ENCODE measurements around the gene SNTG2.

SNTG2 gene

DNA sequence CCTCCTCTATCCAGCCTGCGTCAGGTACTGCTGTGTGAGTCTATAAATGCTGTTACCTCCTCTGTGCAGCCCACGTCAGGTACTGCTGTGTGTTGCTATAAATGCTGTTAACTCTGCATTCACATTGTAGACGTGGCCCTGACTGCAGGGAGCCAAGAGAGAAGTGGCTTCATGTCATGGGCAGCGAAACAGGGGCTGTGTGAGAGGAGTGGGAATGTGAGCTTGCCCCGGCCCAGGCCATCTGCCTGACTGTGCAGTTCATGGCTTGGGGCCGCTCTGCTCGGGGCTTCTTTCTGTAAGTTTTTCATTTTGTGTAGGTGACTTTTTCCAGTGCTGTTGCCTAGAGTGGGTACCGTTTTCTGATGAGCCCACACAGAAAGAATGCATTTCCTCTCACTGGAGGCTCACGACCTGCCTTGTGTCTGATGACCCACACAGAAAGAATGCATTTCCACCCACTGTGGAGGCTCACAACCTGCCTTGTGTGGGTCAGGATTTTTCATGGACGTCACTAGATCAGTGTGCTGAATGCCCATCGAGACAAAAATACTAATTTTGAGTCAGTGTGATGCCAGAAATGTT lies 104.5 kb downstream of the SNTG2 start:
- TF ChIP-seq POLR2AphosphoS5 (IDR thresholded peaks at IDR 0.05; ENCODE audit: borderline replicate concordance, low read depth, low read length) (no peak), EZH2 (IDR thresholded peaks at IDR 0.05) (no peak), FOXP2 (optimal IDR thresholded peaks at IDR 0.05; ENCODE audit: control extremely low read depth, extremely low read length, insufficient read depth) (no peak)
- no peak overlapping the region for H3K27ac ChIP-seq
- no peak for DNase-seq (ENCODE audit: low read depth, low spot score)
- H3K36me3 ChIP-seq (ENCODE audit: insufficient read depth, low read length) = no peaks in the 10 kb centered on the region
- H3K9me3 ChIP-seq (ENCODE audit: low read depth, low read length) = no peaks in the 10 kb centered on the region
- H3K9ac ChIP-seq (ENCODE audit: insufficient read length) = no peak overlapping the region
- H3K4me3 ChIP-seq = no peak overlapping the region

DNA sequence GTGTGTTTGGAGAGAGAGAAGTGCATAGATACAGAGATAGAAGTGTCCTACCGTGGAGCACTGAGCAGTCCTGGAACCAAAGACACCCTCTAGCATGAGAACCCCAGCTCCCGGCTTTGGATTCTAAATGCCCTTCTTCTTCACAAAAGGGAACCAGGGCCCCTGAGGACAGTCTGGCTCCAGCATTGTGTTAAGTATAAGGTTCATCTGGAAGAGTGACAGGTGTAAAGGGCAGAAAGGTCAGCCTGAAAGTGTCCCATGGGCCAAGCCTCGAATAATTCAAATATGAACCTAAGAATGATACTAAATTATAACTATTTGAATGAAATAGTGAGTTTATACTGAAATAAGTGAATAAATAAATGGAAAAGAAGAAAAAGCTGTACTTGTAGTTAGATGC lies 109.7 kb downstream of the SNTG2 start:
- H3K4me3 ChIP-seq = no peak overlapping the region
- TF ChIP-seq POLR2AphosphoS5 (IDR thresholded peaks at IDR 0.05; ENCODE audit: borderline replicate concordance, low read depth, low read length) = no peak
- no peak for TF ChIP-seq EZH2 (IDR thresholded peaks at IDR 0.05)
- no peak for TF ChIP-seq FOXP2 (optimal IDR thresholded peaks at IDR 0.05; ENCODE audit: control extremely low read depth, extremely low read length, insufficient read depth)
- H3K27ac ChIP-seq = no peak overlapping the region
- H3K9ac ChIP-seq (ENCODE audit: insufficient read length) = no peak overlapping the region
- no peak for DNase-seq (ENCODE audit: low read depth, low spot score)
- no peaks in the 10 kb centered on the region for H3K36me3 ChIP-seq (ENCODE audit: insufficient read depth, low read length)
- H3K9me3 ChIP-seq (ENCODE audit: low read depth, low read length) = no peaks in the 10 kb centered on the region

- Histone ChIP-seq H3K9me3 (ENCODE audit: low read depth, low read length) (no peaks in the 10 kb centered on the region), H3K4me3 (no peak overlapping the region), H3K36me3 (ENCODE audit: insufficient read depth, low read length) (no peaks in the 10 kb centered on the region), H3K27ac (no peak overlapping the region), H3K9ac (ENCODE audit: insufficient read length) (no peak overlapping the region)
- DNase-seq (ENCODE audit: low read depth, low spot score) = no peak
- no peak for TF ChIP-seq POLR2AphosphoS5 (IDR thresholded peaks at IDR 0.05; ENCODE audit: borderline replicate concordance, low read depth, low read length)
- TF ChIP-seq FOXP2 (optimal IDR thresholded peaks at IDR 0.05; ENCODE audit: control extremely low read depth, extremely low read length, insufficient read depth) = no peak
- no peak for TF ChIP-seq EZH2 (IDR thresholded peaks at IDR 0.05)
Observed at GRCh38 chr2:1060987-1061386, 110.3 kb downstream of the SNTG2 start.

GRCh38 chr2:1068241-1068640 lies 117.6 kb downstream of the SNTG2 start:
- Histone ChIP-seq H3K36me3 (ENCODE audit: insufficient read depth, low read length) (no peaks in the 10 kb centered on the region), H3K9ac (ENCODE audit: insufficient read length) (no peak overlapping the region), H3K4me3 (no peak overlapping the region), H3K27ac (no peak overlapping the region), H3K9me3 (ENCODE audit: low read depth, low read length) (no peaks in the 10 kb centered on the region)
- no peak for DNase-seq (ENCODE audit: low read depth, low spot score)
- no peak for TF ChIP-seq POLR2AphosphoS5 (IDR thresholded peaks at IDR 0.05; ENCODE audit: borderline replicate concordance, low read depth, low read length)
- TF ChIP-seq EZH2 (IDR thresholded peaks at IDR 0.05) = no peak
- no peak for TF ChIP-seq FOXP2 (optimal IDR thresholded peaks at IDR 0.05; ENCODE audit: control extremely low read depth, extremely low read length, insufficient read depth)

DNA sequence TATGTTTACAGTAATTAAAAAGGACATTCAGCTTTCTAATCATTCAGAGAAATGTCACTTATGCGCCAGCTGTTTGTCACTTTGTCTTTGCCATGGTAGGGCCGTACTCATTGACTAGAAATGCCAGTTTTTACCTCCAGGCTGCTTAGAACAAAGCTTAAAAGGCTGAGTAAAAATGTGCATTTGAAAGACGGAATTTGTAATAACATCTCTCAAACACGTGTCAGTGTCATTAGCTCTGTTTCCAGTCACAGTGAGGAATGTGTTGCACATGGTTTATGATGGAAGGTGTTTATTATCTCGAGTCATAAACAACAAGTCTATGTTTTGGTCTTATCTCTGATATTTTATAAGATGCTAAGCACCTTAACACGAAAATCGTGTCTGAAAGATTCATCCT lies 118.2 kb downstream of the SNTG2 start:
- Histone ChIP-seq H3K9ac (ENCODE audit: insufficient read length) (no peak overlapping the region), H3K4me3 (no peak overlapping the region), H3K9me3 (ENCODE audit: low read depth, low read length) (no peaks in the 10 kb centered on the region), H3K27ac (no peak overlapping the region), H3K36me3 (ENCODE audit: insufficient read depth, low read length) (no peaks in the 10 kb centered on the region)
- TF ChIP-seq FOXP2 (optimal IDR thresholded peaks at IDR 0.05; ENCODE audit: control extremely low read depth, extremely low read length, insufficient read depth) (no peak), POLR2AphosphoS5 (IDR thresholded peaks at IDR 0.05; ENCODE audit: borderline replicate concordance, low read depth, low read length) (no peak), EZH2 (IDR thresholded peaks at IDR 0.05) (no peak)
- no peak for DNase-seq (ENCODE audit: low read depth, low spot score)

DNA sequence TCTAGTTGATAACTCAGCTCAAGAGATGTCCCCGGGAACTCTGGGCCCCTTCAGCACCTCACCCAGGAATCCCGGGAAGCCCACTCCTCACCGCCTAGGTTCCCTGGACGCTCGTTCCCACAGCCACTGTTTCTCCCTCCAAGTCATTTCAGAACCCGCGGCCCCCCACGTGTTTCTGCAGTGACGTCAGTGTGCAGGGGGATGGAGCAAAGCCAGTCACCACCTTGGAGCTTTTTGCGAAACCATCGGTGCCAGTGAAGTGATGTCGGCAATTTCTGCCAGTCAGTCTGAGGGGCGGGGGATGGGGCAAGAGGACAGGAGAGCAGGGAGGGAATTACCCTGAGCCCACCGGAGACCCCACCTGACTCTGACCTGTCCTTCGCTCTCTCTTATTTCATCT lies 119.2 kb downstream of the SNTG2 start:
- H3K36me3 ChIP-seq (ENCODE audit: insufficient read depth, low read length) = no peaks in the 10 kb centered on the region
- H3K27ac ChIP-seq = no peak overlapping the region
- no peak for DNase-seq (ENCODE audit: low read depth, low spot score)
- no peak overlapping the region for H3K9ac ChIP-seq (ENCODE audit: insufficient read length)
- no peak for TF ChIP-seq POLR2AphosphoS5 (IDR thresholded peaks at IDR 0.05; ENCODE audit: borderline replicate concordance, low read depth, low read length)
- TF ChIP-seq FOXP2 (optimal IDR thresholded peaks at IDR 0.05; ENCODE audit: control extremely low read depth, extremely low read length, insufficient read depth) = no peak
- TF ChIP-seq EZH2 (IDR thresholded peaks at IDR 0.05) = no peak
- H3K9me3 ChIP-seq (ENCODE audit: low read depth, low read length) = no peaks in the 10 kb centered on the region
- no peak overlapping the region for H3K4me3 ChIP-seq

GRCh38 chr2:1070601-1071000 lies 120.0 kb downstream of the SNTG2 start:
- H3K9ac ChIP-seq (ENCODE audit: insufficient read length) = no peak overlapping the region
- H3K27ac ChIP-seq = no peak overlapping the region
- no peak for DNase-seq (ENCODE audit: low read depth, low spot score)
- H3K9me3 ChIP-seq (ENCODE audit: low read depth, low read length) = no peaks in the 10 kb centered on the region
- H3K36me3 ChIP-seq (ENCODE audit: insufficient read depth, low read length) = no peaks in the 10 kb centered on the region
- no peak overlapping the region for H3K4me3 ChIP-seq
- TF ChIP-seq FOXP2 (optimal IDR thresholded peaks at IDR 0.05; ENCODE audit: control extremely low read depth, extremely low read length, insufficient read depth) (no peak), POLR2AphosphoS5 (IDR thresholded peaks at IDR 0.05; ENCODE audit: borderline replicate concordance, low read depth, low read length) (no peak), EZH2 (IDR thresholded peaks at IDR 0.05) (no peak)

DNA sequence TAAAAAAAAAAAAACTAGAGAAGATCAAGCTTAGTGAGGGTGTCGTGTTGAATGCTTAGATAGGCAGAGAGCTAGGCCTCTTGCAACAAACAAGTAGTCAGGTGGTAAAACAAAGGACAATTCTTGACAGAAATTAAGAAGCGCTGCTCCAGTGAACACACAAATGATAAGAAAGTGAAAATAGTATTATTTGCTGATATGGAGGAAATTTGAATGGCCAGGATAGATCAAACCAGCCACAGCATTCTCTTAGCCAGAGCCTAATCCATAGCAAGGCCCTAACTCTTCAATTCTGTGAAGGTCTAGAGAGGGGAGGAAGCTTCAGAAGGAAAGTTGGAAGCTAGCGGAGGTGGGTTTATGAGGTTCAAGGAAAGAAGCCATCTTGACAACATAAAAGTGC lies 121.0 kb downstream of the SNTG2 start:
- no peak for DNase-seq (ENCODE audit: low read depth, low spot score)
- TF ChIP-seq EZH2 (IDR thresholded peaks at IDR 0.05) = no peak
- no peak for TF ChIP-seq FOXP2 (optimal IDR thresholded peaks at IDR 0.05; ENCODE audit: control extremely low read depth, extremely low read length, insufficient read depth)
- TF ChIP-seq POLR2AphosphoS5 (IDR thresholded peaks at IDR 0.05; ENCODE audit: borderline replicate concordance, low read depth, low read length) = no peak
- Histone ChIP-seq H3K36me3 (ENCODE audit: insufficient read depth, low read length) (no peaks in the 10 kb centered on the region), H3K27ac (no peak overlapping the region), H3K9me3 (ENCODE audit: low read depth, low read length) (no peaks in the 10 kb centered on the region), H3K9ac (ENCODE audit: insufficient read length) (no peak overlapping the region), H3K4me3 (no peak overlapping the region)

DNA sequence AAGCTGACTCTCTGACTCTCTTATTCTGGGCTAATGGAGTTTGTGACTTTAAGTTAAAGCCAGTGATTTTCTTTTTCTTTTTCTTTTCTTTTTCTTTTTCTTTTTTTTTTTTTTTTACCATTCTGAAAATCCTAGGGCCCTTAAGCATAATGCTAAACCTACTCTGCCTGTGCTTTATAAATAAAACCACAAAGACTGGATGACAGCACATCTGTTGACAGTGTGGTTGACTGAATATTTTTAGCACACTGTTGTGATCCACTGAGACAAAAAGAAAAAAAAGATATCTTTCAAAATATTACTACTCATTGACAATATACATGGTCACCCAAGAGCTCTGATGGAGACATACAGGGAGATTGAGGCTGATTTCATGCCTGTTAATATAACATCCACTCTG lies 121.6 kb downstream of the SNTG2 start:
- DNase-seq (ENCODE audit: low read depth, low spot score) = no peak
- H3K4me3 ChIP-seq = no peak overlapping the region
- no peak for TF ChIP-seq FOXP2 (optimal IDR thresholded peaks at IDR 0.05; ENCODE audit: control extremely low read depth, extremely low read length, insufficient read depth)
- no peak for TF ChIP-seq POLR2AphosphoS5 (IDR thresholded peaks at IDR 0.05; ENCODE audit: borderline replicate concordance, low read depth, low read length)
- TF ChIP-seq EZH2 (IDR thresholded peaks at IDR 0.05) = no peak
- no peak overlapping the region for H3K9ac ChIP-seq (ENCODE audit: insufficient read length)
- no peaks in the 10 kb centered on the region for H3K36me3 ChIP-seq (ENCODE audit: insufficient read depth, low read length)
- H3K27ac ChIP-seq = no peak overlapping the region
- no peaks in the 10 kb centered on the region for H3K9me3 ChIP-seq (ENCODE audit: low read depth, low read length)
